GM12878 (cell line): ENCODE data around the gene WDR45B. TPM values are rescaled to one million over a fixed set of nuclear protein-coding genes. Genes with fewer than 3 reads are reported as not detected.

Experiments used
- ATAC-seq: fragments of 200-7000 bp; cut with Tn5 transposase; 3 replicates; pipeline ENCODE4 v1.9.1; 2020; ENCODE audit warnings: mild to moderate bottlenecking, moderate library complexity
- BruUV-seq: library from RNA; stranded (reverse); fragments of 400-500 nt; replicated peaks from 2 replicates; lab custom pipeline; 2021; lab: Mats Ljungman, UMichigan
- CTCF ChIA-PET: fragments of 300-600 bp; sonication (Branson Sonifier 250); formaldehyde crosslinking; extraction: SDS; loops from one replicate; lab custom pipeline; 2021; ENCODE audit warnings: inconsistent platforms; lab: Yijun Ruan, JAX
- POLR2A ChIA-PET: fragments of 350-600 bp; formaldehyde crosslinking; extraction: SDS; loops from one replicate; lab custom pipeline; 2021; ENCODE audit warnings: inconsistent platforms; lab: Charles Lee
- RAD21 ChIA-PET: fragments of 300-600 bp; sonication (Branson Sonifier 250); formaldehyde crosslinking; loops from one replicate; lab custom pipeline; 2023; ENCODE audit warnings: antibody characterized with exemption; ENCODE audit not compliant: unreplicated experiment; lab: Charles Lee
- SMC1A ChIA-PET: fragments of 300-600 bp; sonication (Branson Sonifier 250); formaldehyde crosslinking; loops from one replicate; lab custom pipeline; 2023; ENCODE audit not compliant: unreplicated experiment, uncharacterized antibody; lab: Charles Lee
- DNase-seq: peaks from one replicate; pipeline ENCODE4 v3.0.0-alpha.2; 2011; ENCODE audit warnings: low read depth, low spot score
- FAIRE-seq: peaks from 3 replicates; lab custom pipeline; 2011; peaks lifted over from hg19 to GRCh38; lab: Jason Lieb, UNC
- H2AFZ ChIP-seq: 2 replicates; pipeline ENCODE4 v1.6.0; 2011; ENCODE audit warnings: low read depth, low read length, control low read depth; ENCODE audit not compliant: control insufficient read depth
- H3K27ac ChIP-seq: 2 replicates; pipeline ENCODE4 v1.5.1; 2011; ENCODE audit warnings: control low read depth; ENCODE audit not compliant: control insufficient read depth, insufficient read depth
- H3K27me3 ChIP-seq, 2 experiments: replicated peaks in 1 of 2; 2 replicates each; pipeline versions ENCODE4 v1.6.0 to v1.6.1; 2011; ENCODE audit warnings: low read length in 1 of 2; ENCODE audit not compliant: control insufficient read depth in 2 of 2, insufficient read depth in 2 of 2
- H3K36me3 ChIP-seq, 2 experiments: 2 replicates each; pipeline ENCODE4 v1.5.1; 2011; ENCODE audit warnings: low read length in 1 of 2; ENCODE audit not compliant: control insufficient read depth in 2 of 2, insufficient read depth in 2 of 2
- H3K4me1 ChIP-seq: 2 replicates; pipeline ENCODE4 v1.6.1; 2011; ENCODE audit warnings: mild to moderate bottlenecking, low read length, moderate library complexity, mixed read lengths; ENCODE audit not compliant: control insufficient read depth, insufficient read depth
- H3K4me2 ChIP-seq: 2 replicates; pipeline ENCODE4 v1.6.0; 2011; ENCODE audit warnings: control low read depth; ENCODE audit not compliant: control insufficient read depth, insufficient read depth
- H3K4me3 ChIP-seq: fragments of 200-600 bp; sonication (generic); 2 replicates; pipeline ENCODE4 v1.5.1; 2016
- H3K79me2 ChIP-seq: 2 replicates; pipeline ENCODE4 v1.6.0; 2011; ENCODE audit warnings: low read length; ENCODE audit not compliant: control insufficient read depth, insufficient read depth
- H3K9ac ChIP-seq: 2 replicates; pipeline ENCODE4 v1.8.0; 2011; ENCODE audit warnings: low read length, control low read depth, mixed read lengths; ENCODE audit not compliant: control insufficient read depth, insufficient read depth
- H3K9me3 ChIP-seq: replicated peaks from 3 replicates; pipeline ENCODE4 v1.5.1; 2011; ENCODE audit warnings: mild to moderate bottlenecking, low read length; ENCODE audit not compliant: control insufficient read depth, insufficient read depth
- H4K20me1 ChIP-seq: 2 replicates; pipeline ENCODE4 v1.6.0; 2011; ENCODE audit not compliant: control insufficient read depth, insufficient read depth
- ATF2 ChIP-seq: IDR thresholded peaks from 2 replicates; pipeline ENCODE4 v1.6.1; 2012; ENCODE audit warnings: low read length, inconsistent platforms
- BCL3 ChIP-seq: IDR thresholded peaks from 2 replicates; pipeline ENCODE4 v1.6.1; 2011; ENCODE audit warnings: borderline replicate concordance, low read depth, mild to moderate bottlenecking, moderate library complexity, low read length; ENCODE audit not compliant: insufficient read depth, poor library complexity, severe bottlenecking
- CHD2 ChIP-seq: IDR thresholded peaks from 2 replicates; pipeline ENCODE4 v1.6.1; 2011; ENCODE audit warnings: low read depth, low read length, improper control_type of control experiment, borderline replicate concordance
- ETV6 ChIP-seq, 2 experiments: fragments of 450-650 bp in 1 of 2; IDR thresholded peaks in 1 of 2; conservative IDR thresholded peaks in 1 of 2; 2 replicates each; pipeline ENCODE4 v1.6.1; 2014; ENCODE audit warnings: antibody characterized with exemption in 1 of 2, borderline replicate concordance in 1 of 2, low read depth in 1 of 2, mild to moderate bottlenecking in 1 of 2, moderate library complexity in 1 of 2
- FOS ChIP-seq: IDR thresholded peaks from 3 replicates; pipeline ENCODE4 v1.6.1; 2011; ENCODE audit warnings: borderline replicate concordance; ENCODE audit not compliant: insufficient read length; ENCODE audit errors: extremely low read depth
- IKZF1 ChIP-seq: fragments of 450-650 bp; conservative IDR thresholded peaks from 2 replicates; pipeline ENCODE4 v1.6.1; 2017; ENCODE audit warnings: antibody characterized with exemption, mild to moderate bottlenecking
- JUND ChIP-seq: IDR thresholded peaks from 2 replicates; pipeline ENCODE4 v1.6.1; 2012; ENCODE audit warnings: low read depth, mild to moderate bottlenecking, low read length, improper control_type of control experiment, moderate library complexity
- KLF5 ChIP-seq: fragments of 450-650 bp; IDR thresholded peaks from 2 replicates; pipeline ENCODE4 v1.6.1; 2014; ENCODE audit warnings: mild to moderate bottlenecking; ENCODE audit not compliant: partially characterized antibody
- LARP7 ChIP-seq: fragments of 450-650 bp; IDR thresholded peaks from 2 replicates; pipeline ENCODE4 v1.6.1; 2017; ENCODE audit warnings: mild to moderate bottlenecking
- MLLT1 ChIP-seq: fragments of 450-650 bp; IDR thresholded peaks from 2 replicates; pipeline ENCODE4 v1.6.1; 2016; ENCODE audit warnings: mild to moderate bottlenecking
- NFYB ChIP-seq: IDR thresholded peaks from 2 replicates; pipeline ENCODE4 v1.6.1; 2011; ENCODE audit warnings: low read depth, mild to moderate bottlenecking, low read length, improper control_type of control experiment, moderate library complexity; ENCODE audit not compliant: insufficient read depth
- NKRF ChIP-seq: fragments of 450-650 bp; conservative IDR thresholded peaks from 2 replicates; pipeline ENCODE4 v1.6.1; 2017; ENCODE audit warnings: mild to moderate bottlenecking, moderate library complexity
- RB1 ChIP-seq: fragments of 450-650 bp; formaldehyde crosslinking; IDR thresholded peaks from 2 replicates; pipeline ENCODE4 v1.6.1; 2017; ENCODE audit warnings: mild to moderate bottlenecking, borderline replicate concordance
- SMC3 ChIP-seq: IDR thresholded peaks from 2 replicates; pipeline ENCODE4 v1.6.1; 2011; ENCODE audit warnings: low read length, improper control_type of control experiment, borderline replicate concordance
- STAT3 ChIP-seq: IDR thresholded peaks from 2 replicates; pipeline ENCODE4 v1.6.1; 2011; ENCODE audit warnings: low read depth, low read length, improper control_type of control experiment
- SUPT20H ChIP-seq: IDR thresholded peaks from 2 replicates; pipeline ENCODE4 v1.6.1; 2011; ENCODE audit warnings: low read depth, mild to moderate bottlenecking, low read length, moderate library complexity, borderline replicate concordance; ENCODE audit not compliant: control insufficient read depth
- SUZ12 ChIP-seq: fragments of 200-600 bp; sonication (generic); IDR thresholded peaks from one replicate; pipeline ENCODE4 v1.6.1; 2018; ENCODE audit warnings: antibody characterized with exemption, mild to moderate bottlenecking; ENCODE audit not compliant: unreplicated experiment
- TCF7 ChIP-seq: IDR thresholded peaks from 2 replicates; pipeline ENCODE4 v1.6.1; 2014; ENCODE audit warnings: antibody characterized with exemption, borderline replicate concordance
- ZNF207 ChIP-seq: fragments of 450-650 bp; IDR thresholded peaks from 2 replicates; pipeline ENCODE4 v1.6.1; 2014; ENCODE audit warnings: antibody characterized with exemption, mild to moderate bottlenecking, borderline replicate concordance
- WGBS: methylation state at CpG from one replicate; pipeline ENCODE4 v1.1.6; 2016; ENCODE audit warnings: low lambda C conversion rate; ENCODE audit not compliant: insufficient replicate concordance, insufficient coverage; ENCODE audit errors: missing lambda C conversion rate; 5-methylcytosine and 5-hydroxymethylcytosine counted together
- in situ Hi-C: fragments of 300-500 bp; cut with MboI; formaldehyde crosslinking; loops from 9 replicates; pipeline ENCODE4 v1.14.3; 2018; ENCODE audit warnings: mixed read lengths
- intact Hi-C: fragments of 100-400 bp; cut with micrococcal nuclease; formaldehyde crosslinking; loops from one replicate; pipeline ENCODE4 v1.14.2; 2022; ENCODE audit not compliant: unreplicated experiment
- polyA plus RNA-seq, 11 experiments: library from polyadenylated mRNA; depleted of rRNA in 4 of 11; unstranded in 6 of 11; stranded (reverse) in 5 of 11; fragments of >200 nt; fragmentation: Nextera tagmentation in 4 of 11; fragmentation: Illumina TruSeq in 1 of 11; extraction: Ambion mirVana in 4 of 11; extraction: Trizol in 1 of 11; gene quantifications; 1 replicate in 1 of 11; 2 replicates in 10 of 11; pipeline versions ENCODE4 v1.2.1 to v1.2.3, GENCODE V29; 2011 to 2016; ENCODE audit warnings: inconsistent platforms in 2 of 11, missing spikeins in 2 of 11, low read depth in 1 of 11
- total RNA-seq, 4 experiments: library from RNA; depleted of rRNA in 3 of 4; stranded (reverse); fragments of >200 nt in 3 of 4; fragmentation: Illumina TruSeq in 1 of 4; extraction: Trizol in 1 of 4; gene quantifications; 2 replicates each; pipeline versions ENCODE4 v1.2.1 to v1.2.3, GENCODE V29; 2013 to 2021

Gene WDR45B
- total and polyA plus RNA-seq, 10 of the 15 experiments (the other 5 are each of a cell fraction or from before 2014, with no cell fraction given) = 1.0 to 73.7 (median 26.6) TPM

GRCh38 chr17:82629748-82630147 is 18.5 kb downstream of the WDR45B start:
- WGBS = 79% methylated on average over 7 of the region's 8 CpGs
- no peak for TF ChIP-seq ATF2
- TF ChIP-seq KLF5 = no peak
- no peak for TF ChIP-seq ZNF207
- TF ChIP-seq SUPT20H = no peak
- TF ChIP-seq SMC3 = no peak
- TF ChIP-seq FOS = no peak
- no peak for TF ChIP-seq JUND
- TF ChIP-seq IKZF1 = no peak
- no peak for TF ChIP-seq SUZ12
- TF ChIP-seq STAT3 = no peak
- TF ChIP-seq CHD2 = no peak
- TF ChIP-seq RB1 = no peak
- no peak for TF ChIP-seq TCF7
- TF ChIP-seq NKRF = no peak
- no peak for TF ChIP-seq MLLT1
- no peak for TF ChIP-seq LARP7
- TF ChIP-seq BCL3 = no peak
- TF ChIP-seq NFYB = no peak
- no peak for TF ChIP-seq ETV6 (conservative IDR thresholded peaks at IDR 0.05 in 1 of 2, IDR thresholded peaks at IDR 0.05 in 1 of 2; ENCODE audit: borderline replicate concordance in 1 of 2, low read depth in 1 of 2)
- ChIA-PET RAD21 (no interaction called here), POLR2A (no interaction called here), CTCF (no interaction called here), SMC1A (no interaction called here)
- Histone ChIP-seq H3K27ac (no peak overlapping the region), H3K36me3 (peaks cover 12 to 15% of the 10 kb centered on the region in 2 experiments), H2AFZ (no peak overlapping the region), H4K20me1 (peaks cover 3% of the 10 kb centered on the region), H3K27me3 (no peaks in the 10 kb centered on the region), H3K4me1 (no peaks in the 10 kb centered on the region), H3K79me2 (peaks cover 16% of the 10 kb centered on the region), H3K4me3 (no peak overlapping the region), H3K9ac (no peak overlapping the region), H3K4me2 (no peak overlapping the region), H3K9me3 (no peaks in the 10 kb centered on the region)
- no peak for FAIRE-seq
- intact Hi-C loops = no loop called here
- BruUV-seq = no TSS peak
- DNase-seq = no peak
- in situ Hi-C loops = no loop called here
- ATAC-seq = no peak
